DMS153 (cell line): ENCODE results near the gene TIMM23.

Experiments
- DNase-seq: peaks from one replicate; lab custom pipeline; 2025; lab: John Stamatoyannopoulos, UW

The TIMM23 gene

GRCh38 chr10:46052791-46053375 lies 80.6 kb downstream of the TIMM23 start:
- DNase-seq = no peak
